ENCODE results near the gene CLEC16A.
"Not testable (repeated sequence)": the region's sequence is repeated elsewhere in the genome, so short reads cannot be mapped to it uniquely, and the experiment has no call there.

The CLEC16A gene

DNA sequence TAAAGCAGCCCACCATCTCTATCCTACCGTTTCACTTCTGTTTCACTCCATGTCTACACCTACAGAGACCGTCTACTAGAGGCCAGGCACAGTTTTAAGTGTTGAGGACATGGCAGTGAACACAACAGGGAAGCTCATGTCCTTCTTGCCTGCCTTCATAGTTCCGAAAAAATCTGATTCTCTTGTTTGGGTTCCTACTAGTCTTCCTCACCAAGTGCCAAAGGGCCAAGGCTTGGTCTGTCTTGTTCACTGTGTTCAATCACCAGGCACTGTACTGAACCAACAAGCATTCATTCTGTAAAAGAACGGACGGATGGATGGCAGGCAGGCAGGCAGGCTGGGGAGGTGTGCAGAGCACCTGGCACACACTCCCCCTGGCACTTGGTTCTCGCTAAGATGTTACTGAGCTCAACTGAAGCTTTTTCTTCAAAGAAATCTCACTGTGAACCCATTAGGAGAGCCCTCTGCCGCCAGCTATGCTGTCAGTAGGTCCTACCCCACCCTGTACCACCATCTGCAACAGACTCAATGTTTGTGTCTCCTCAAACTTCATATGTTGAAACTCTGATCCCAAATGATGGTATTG lies 4.6 kb upstream of the CLEC16A start:
- no peak for DNase-seq (ENCODE audit: low read depth in 2 of 2)

DNA sequence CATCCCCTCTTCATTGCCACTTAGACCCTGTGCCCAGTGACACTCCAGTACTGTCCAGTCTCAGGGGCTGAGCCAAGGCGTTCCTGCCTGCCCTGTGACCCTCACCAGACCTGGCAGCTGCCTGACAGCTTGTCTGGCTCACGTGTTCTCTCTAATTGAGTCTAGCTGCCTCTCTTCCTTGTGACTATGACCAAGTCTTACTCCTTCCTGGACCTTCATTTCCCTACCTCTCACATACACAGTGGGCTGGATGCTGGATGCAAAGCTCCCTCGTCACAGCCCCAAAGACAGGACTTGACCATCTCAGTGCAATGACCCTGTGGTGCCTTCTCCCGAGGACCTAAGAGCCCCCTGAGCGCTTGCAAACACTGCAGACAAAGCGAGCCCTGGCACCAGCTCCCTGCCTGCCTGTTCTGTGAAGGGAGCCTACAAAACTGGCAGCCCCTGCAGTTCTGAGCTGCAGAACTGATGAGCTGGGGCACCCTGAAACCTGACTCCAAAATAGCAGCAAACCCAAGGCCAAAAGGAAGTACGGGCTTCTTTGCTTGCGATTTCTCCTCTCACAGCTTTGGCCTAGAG lies 3.8 kb upstream of the CLEC16A start:
- no peak for DNase-seq (ENCODE audit: low read depth in 2 of 2)

DNA sequence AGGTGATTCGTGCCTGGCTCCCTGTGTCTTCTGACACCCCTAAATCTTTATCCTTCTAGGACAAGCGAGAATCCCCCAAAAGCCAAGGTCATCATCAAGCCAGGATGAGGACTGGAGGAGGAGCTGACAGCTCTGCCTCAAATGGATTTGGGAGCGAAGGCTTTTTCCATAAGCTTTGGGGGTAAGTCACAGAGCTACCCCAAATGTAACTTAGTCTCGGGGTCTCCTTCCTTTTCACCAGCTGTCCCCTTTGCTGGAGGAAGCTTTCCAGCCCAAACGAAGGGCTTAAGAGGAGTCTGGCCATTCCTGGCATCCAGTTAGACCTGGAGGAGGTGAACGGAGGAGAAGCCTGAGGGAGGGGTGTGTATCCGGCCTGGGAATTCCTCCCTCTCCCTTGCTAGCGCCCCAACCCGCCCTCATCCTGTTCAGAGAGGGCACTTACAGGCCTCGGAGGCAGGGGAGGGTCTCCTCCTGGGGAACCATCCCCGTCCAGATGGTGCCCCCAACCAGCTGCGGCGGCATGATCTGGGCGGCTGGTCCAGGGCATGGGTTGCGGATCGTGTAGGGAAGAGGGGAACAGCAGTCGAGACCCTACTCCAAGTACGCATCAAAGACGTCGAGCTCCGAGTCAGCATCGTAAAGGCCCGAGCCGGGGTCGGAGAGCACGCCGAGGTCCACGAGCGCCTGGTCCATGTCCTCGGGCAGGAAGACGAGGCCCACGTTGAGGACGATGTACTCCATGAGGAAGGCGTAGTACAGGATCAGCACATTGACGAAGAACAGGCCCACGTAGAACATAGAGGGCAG lies 3.0 kb upstream of the CLEC16A start:
- DNase-seq (ENCODE audit: low read depth in 2 of 2), result no peak

DNA sequence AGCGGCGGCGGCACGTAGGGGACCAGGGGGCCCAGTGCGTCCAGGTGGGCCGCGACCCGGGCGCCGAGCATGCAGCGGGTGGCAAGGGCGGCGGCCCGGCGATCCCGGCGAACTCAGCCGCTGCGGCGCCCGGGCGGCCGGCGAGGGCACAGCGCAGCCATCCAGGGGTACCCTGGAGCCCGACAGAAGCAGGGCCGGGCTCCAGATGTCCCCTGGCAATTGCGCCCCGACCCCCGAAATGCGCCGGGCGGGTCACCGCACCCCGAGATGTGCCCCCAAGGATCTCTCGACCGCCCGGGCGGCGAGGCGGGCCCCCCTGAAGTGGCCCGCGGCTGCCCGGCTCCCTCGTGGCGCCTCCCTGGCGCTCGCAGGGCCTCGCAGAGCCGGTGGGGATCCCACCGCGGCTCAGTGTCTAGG lies 2.4 kb upstream of the CLEC16A start:
- not testable (repeated sequence) for DNase-seq (ENCODE audit: low read depth in 2 of 2)

DNA sequence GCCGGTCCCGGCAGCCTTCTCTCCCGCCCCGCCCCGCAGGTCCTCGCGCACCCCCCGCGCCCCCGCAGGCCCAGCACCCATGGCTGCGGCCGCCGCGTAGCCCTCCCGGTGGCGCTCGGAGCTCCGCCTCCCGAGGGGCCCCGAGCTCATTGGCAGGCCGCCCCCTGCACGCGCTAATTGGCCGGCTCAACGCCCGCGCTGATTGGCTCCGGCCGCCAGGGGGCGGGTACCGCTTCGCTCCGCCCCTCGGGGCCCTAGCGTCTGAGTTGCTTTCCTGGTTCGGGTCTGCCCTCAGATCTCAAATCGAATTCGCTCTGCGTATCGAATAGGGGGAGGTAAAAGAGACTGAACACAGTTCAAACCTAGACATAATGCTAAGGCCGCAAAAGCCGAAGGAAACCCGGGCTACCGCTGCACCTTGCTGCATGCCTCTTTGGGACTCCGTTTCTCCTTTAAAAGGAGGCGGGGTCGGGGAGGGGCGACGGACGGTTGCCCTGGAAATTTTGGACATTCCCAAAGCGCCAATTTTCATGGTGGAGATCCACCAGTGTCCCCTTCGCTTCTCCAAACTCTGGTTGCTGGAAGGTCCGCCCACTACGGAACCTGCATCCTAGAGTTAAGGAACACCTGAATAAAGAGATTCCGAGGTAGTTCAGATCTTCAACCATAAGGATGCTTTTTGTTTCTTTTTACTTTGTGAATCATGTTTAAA lies 1.9 kb upstream of the CLEC16A start, which contains the start of gene DEXI:
DEXI (minus strand) TSS at position 117 of the 712 bp plus-strand sequence. CDS start 463 bp downstream, outside the sequence.
- peak; percentile 89 to 91 for DNase-seq (ENCODE audit: low read depth in 2 of 2)

DNA sequence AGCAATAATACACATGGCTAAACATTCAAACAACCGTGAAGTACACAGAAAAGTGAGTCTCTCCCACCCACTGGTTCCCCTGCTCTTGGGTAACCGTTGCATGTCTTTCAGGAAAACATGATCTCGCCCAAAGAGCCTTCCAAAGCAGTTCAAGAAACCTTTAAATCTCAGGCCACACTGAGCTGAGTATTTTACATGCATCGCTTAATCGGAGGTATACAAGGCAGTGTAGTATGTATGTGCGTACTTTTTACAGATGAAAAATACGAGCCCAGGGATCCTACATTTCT lies 1.4 kb upstream of the CLEC16A start:
- DNase-seq (ENCODE audit: low read depth in 2 of 2), result no peak

DNA sequence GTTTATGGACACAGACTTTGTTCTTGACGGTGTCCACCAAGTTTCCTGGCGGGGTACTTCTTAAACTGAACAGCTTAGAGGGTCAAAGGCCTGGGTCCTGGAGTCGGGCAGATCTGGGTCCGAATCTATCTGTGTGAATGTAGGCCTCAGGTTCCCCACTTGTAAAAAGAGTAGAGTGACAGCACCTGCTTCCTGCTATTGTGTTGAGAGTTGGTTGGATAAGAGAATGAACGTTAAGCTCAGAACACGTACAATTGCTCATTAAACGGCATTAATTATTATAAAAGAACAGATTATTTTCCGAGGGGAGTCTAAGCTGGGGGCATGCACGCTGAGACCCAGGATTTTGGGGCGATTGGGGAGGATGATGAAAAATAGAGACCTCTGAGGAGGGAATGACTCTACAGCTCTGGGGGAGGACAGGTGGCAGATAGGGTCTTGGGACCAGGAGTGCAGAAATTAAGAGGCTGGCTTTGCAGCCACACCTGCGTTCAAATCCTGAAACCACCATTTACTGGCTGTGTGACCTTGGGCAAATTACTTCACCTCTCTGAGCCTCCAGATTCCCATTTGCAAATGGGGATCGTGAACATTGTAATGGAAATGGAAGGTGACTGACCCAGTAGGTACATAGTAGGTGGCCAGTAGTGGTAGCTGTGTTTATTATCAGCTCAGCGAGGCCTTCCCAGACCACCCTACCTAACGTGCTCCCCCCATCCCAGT lies 862 bp downstream of the CLEC16A start:
- no peak for DNase-seq (ENCODE audit: low read depth in 2 of 2)

DNA sequence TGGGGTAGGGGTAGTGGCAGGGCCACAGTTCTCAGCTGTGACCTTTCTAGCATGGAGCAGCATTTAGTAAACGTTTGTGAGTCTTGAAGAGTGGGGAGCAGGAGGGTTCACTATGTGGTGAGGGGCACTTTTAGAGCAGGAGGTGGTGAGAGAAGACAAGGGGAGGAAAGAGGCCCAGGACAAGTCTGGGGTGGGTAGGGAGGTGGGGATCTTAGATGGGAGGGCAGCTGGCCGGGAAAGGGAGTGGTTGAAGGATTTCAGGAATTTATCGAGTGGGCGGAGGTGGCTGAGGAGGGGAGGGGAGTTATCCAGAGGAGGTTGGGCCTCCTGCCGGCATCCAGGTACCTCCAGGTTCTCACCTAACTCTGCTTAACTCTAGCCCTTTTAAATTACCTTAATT lies 1.9 kb downstream of the CLEC16A start:
- no peak for DNase-seq (ENCODE audit: low read depth in 2 of 2)

DNA sequence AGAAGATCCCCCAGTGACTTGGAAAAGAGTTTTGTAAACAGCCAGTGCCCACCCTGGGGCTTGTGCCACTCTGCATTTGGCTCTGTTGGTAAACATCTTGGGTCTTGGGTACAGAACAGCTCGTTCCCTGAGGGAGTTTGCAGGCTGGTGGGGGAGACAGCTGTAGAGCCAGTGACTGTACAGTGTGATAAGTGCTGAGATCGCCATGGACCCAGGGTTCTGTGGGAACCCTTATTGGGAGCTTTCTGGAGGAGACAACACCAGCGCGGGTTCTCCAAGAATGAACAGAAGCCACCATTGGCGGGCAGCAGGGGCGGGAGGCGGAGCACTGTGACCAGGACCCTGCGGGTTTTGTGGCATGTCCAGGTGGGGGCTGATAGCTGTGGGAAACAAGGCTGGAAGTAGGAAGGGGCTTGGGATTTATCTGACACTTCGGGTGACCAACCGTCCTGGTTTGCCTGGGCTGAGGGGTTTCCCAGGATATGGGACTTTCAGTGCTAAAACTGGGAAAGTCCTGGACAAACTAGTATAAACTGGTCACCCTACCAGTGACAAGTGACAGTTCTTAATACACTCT lies 2.9 kb downstream of the CLEC16A start:
- DNase-seq (ENCODE audit: low read depth in 2 of 2), result no peak

DNA sequence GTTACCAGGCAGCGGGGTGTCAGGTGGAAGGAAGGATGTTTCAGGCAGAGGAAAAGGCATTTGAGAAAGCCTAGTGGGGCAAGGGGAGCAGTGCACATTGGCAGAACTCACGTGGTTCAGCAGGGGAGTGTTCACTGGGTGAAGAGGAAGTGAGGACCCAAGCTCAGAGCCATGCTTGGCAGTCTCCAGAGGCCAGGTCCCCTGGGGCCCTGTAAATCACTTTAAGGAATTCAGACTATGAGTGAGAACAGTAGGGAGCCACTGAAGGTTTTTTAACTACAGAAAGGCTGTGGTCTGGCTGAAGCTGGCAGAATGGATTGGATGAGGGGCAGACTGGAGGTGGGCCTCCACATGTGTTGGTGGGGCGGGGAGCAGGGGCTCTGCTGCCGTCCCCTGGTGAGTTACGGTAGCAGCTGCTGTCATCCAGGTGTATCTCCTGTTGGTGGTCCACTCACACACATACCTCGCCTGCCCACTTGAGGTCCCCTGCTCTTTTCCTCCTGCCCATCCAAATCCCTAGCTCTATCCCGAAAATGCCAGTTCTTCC lies 5.1 kb downstream of the CLEC16A start:
- no peak for DNase-seq (ENCODE audit: low read depth in 2 of 2)

DNA sequence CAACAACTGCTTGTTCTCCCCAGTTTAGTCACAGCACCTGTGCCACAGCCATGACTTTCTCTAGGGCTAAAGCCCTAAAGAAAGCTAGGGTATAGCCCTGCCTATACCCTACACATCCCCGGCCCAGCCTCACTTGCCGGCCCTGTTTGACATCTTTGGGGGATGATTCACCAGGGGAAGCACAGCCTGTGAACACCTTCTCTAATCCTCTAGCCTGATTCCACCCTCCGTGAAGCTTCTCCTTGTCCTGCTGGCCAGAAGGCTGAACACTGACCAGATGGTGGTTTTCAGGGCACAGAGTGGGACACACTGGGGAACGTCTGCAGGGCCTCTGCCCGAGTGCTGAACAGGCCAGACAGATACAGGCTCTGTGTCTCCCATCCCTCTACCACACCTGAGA lies 6.0 kb downstream of the CLEC16A start:
- DNase-seq (ENCODE audit: low read depth in 2 of 2), result no peak

DNA sequence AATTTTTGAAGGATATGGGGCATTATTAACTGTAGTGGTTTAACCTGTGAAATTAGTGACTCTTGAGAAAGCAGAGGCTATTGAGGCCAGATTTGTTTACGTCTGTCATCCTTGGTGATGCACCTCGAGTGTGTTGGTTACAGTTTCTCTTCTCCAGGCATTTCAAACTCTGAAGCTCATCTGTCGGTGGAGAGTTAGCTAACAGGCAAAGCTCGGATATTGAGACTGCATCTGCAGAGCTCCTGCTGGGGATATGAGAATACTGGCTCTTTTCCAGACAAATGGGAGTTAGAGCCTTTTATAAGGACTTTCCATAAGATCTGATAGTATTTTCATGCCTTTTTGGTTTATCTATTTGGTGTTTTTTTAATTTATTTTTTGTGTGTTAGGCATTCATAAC lies 6.7 kb downstream of the CLEC16A start:
- DNase-seq (ENCODE audit: low read depth in 2 of 2), result no peak

DNA sequence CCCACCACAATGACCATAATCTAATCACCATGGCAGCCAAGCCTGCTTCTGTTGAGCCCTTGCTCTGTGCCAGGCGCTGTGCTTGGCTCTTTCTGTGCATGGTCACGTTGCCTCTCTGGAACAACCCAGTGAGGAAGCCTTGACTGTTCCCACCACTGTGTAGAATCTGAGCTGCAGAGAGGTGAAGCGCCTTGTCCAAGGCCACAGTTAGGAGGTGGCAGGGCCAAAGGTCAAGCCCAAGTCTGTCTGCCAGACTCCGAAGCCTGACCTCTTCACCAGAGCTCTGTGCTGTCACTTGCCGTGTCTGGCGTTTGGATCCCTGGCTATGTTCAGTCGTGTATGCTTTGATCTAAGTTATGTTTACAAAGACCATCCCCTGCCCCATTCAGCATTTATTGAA lies 10.5 kb downstream of the CLEC16A start:
- DNase-seq (ENCODE audit: low read depth in 2 of 2), result no peak

DNA sequence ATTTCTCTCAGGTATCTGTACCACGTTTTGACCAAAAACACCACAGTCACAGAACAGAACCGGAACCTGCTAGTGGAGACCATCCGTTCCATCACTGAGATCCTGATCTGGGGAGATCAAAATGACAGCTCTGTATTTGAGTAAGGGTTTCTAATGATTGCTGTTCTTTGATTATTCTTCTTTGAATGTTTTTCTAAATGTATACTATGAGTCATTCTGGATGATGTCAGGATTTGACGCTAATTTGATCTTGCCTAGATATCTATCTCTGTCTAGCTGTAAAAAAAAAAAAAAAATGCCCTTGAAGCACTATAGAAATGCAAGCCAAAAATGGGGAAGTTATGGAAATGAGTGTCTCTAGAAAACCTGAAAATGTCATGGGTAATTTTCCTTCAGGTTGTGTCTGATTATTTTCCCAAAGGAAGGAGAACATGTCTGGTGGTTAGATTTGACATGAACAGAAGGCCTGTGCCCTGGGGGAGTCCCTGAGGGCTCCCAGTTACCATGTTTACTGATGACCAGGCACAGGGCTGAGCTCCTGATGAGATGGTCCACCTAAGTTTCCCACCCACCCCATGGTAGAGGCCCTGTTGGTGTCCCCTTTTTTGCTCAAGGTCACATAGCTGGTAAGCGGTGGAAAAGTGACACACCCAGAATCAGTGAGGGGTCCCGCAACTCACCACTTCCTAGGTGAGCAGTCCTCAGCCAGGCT lies 13.6 kb downstream of the CLEC16A start:
- no peak for DNase-seq (ENCODE audit: low read depth in 2 of 2)

DNA sequence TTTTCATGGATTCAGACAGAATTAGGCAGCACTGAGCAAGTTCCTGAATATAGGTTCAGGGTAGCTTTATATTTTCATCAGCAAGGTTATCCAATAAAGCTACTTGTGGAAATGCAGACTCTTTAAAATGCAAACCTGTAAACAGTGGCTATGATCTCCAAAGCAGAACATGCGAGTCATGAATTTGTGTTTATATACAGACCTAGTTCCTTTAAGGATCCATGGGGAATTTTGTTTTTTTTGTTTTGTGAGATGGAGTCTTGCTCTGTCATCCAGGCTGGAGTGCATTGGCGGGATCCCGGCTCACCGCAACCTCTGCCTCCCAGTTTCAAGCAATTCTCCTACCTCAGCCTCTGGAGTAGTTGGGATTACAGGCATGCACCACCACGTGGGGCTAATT lies 14.8 kb downstream of the CLEC16A start:
- DNase-seq (ENCODE audit: low read depth in 2 of 2), result no peak

DNA sequence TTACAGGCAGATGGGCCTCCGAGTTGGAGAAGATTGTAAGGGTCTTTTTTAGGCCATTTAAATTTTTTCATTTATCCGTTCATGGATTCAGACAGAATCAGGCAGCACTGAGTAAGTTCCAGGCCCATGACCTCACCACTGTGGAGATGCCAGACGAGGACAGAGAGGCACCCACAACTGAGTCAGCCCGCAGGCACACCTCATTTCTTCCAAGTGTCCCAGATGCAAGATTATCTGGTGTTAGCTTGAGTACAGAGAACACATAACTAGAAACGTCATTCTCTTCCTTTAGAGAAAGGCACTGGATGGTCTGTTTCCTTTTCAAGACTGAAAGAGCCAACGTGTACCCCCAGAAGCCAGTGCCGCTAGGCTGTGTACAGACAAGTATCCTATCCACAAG lies 16.9 kb downstream of the CLEC16A start:
- DNase-seq (ENCODE audit: low read depth in 2 of 2), result no peak

DNA sequence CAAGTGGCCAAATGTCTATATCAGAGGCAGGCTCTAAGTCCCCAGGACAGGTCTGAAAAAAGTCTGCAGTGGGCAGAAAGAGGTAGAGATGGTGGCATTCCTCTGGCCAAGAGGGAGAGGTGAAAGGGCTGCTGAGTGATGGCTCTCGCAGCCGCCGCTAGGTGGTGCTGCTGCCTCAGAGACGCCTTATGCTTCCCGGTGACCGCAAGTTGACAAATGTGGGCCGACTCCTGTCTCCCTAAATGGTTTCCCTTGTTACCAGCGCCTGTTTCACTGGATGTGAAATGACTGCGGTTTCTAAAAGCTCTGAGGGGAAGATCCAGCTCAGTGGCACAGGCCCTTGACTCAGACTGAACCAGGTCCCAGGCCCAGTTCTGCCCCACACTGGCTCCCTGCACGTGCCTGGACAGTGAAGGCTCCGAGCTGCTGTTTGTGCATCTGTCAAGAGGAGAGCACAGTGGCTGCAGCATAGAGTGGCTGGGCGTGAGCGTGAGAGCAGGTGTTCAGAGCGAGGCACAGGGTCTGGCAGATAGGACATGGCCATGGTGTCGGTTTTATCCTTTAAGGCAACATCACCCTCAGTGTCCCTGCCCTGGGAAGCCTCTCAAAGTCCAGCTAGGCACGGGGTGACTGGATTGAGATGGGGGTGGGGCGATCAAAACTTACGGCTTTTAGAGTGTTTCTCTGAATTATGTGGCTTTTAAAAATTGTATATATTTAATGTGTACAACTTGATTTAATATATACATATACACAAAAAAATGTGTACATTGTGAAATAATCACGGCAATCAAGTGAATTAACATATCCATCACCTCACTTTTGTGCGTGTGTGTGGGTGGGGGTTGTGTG lies 19.9 kb downstream of the CLEC16A start:
- peak; percentile 57 to 60 for DNase-seq (ENCODE audit: low read depth in 2 of 2)

DNA sequence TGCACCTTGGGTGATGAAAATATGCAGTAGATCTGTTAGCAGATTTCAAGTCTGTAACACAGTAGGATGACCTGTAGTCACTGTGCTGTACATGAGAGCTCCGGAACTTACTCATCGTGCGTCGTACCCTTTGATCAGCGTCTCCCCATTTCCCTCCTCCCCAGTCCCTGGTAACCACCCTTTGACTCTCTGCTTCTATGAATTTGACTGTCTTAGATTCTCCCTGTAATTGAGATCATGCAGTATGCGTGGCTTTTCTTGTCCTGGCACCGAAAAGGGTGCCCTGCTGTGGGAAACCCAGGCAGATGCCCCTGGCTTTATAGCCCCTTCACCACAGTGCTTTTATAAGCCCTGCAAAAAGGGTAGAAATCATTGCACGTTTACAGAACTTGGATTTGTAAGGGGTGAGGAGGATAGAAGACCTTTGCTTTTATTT lies 20.5 kb downstream of the CLEC16A start:
- peak in 1 of 2 donors; percentile 45 for DNase-seq (ENCODE audit: low read depth in 2 of 2)

DNA sequence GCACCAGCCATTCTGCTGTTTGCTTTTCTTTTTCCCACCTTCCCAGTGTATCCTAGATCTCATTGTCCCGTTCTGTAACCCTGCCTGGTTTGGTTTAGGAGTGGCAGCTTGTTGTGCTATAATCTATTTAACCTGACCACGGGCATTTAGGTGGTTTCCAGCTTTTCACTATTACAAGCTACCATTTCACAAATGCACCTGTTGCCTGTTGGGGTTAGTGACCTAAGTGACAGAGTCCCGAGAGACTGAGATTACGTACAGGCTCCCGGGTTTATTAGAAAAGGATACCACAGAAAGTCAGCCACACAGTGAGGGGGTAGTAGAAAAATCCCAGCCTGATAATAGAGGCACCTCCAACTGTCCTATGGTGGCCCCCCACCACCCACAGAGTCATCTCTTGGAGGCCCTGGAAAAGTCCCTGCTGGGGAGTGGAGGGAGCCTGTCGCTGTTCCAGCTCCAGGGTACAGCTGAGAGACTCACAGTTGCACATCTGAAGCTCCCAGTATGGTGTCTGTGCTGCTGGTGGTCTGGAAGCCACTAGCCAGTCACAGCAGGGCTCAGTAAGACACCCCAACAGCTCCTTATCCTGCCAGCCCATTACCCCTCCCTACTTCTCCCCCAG lies 21.2 kb downstream of the CLEC16A start:
- DNase-seq (ENCODE audit: low read depth in 2 of 2), result no peak

Measured in activated CD8-positive, alpha-beta memory T cell treated with anti-CD3 and anti-CD28 coated beads for 4 hours (primary cell).